ENCODE data around the gene SMIM8.
"Not testable (repeated sequence)": the region's sequence is repeated elsewhere in the genome, so short reads cannot be mapped to it uniquely, and the experiment has no call there.

SMIM8 gene

GRCh38 chr6:87293526-87293925, 28.9 kb upstream of the SMIM8 start:
- Histone ChIP-seq H3K4me3 (ENCODE audit: low read depth in 1 of 2, low read length in 2 of 2) (no peak overlapping the region), H3K27me3 (ENCODE audit: low read depth, low read length) (no peaks in the 10 kb centered on the region), H3K27ac (ENCODE audit: low read length) (no peak overlapping the region), H3K9me3 (ENCODE audit: control insufficient read depth in 1 of 2, low read length in 2 of 2) (no peaks in the 10 kb centered on the region), H3K4me1 (ENCODE audit: control insufficient read depth in 1 of 2, insufficient read depth in 2 of 2, low read length in 2 of 2) (no peaks in the 10 kb centered on the region), H3K36me3 (ENCODE audit: control insufficient read depth in 1 of 2, insufficient read depth in 2 of 2, low read length in 2 of 2) (no peaks in the 10 kb centered on the region)

DNA sequence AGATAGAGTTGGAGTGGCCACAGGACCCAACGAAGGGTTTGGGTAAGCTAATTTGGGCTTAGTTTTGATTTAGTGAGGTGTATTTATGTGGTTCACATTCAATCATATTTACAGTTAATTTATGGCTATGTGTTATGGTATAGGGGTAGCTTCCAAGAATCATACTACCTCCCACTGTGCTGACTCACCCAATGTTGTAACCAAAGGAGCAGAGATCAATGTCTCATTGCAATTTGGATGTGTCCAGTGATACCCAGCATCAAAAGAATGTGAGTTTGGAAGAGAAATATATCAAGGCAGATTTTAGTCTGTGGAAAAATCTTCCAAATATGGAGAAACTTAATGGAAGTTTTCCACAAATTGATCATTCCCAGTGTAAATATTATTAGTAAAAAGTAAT, 25.3 kb upstream of the SMIM8 start:
- H3K27ac ChIP-seq (ENCODE audit: low read length): no peak overlapping the region
- H3K27me3 ChIP-seq (ENCODE audit: low read depth, low read length): no peaks in the 10 kb centered on the region
- H3K4me1 ChIP-seq (ENCODE audit: control insufficient read depth in 1 of 2, insufficient read depth in 2 of 2, low read length in 2 of 2): no peaks in the 10 kb centered on the region
- H3K4me3 ChIP-seq (ENCODE audit: low read depth in 1 of 2, low read length in 2 of 2): no peak overlapping the region
- H3K9me3 ChIP-seq (ENCODE audit: control insufficient read depth in 1 of 2, low read length in 2 of 2): no peaks in the 10 kb centered on the region
- H3K36me3 ChIP-seq (ENCODE audit: control insufficient read depth in 1 of 2, insufficient read depth in 2 of 2, low read length in 2 of 2): no peaks in the 10 kb centered on the region

- not testable (repeated sequence) for H3K27me3 ChIP-seq (ENCODE audit: low read depth, low read length); H3K4me1 ChIP-seq (ENCODE audit: control insufficient read depth in 1 of 2, insufficient read depth in 2 of 2, low read length in 2 of 2); H3K9me3 ChIP-seq (ENCODE audit: control insufficient read depth in 1 of 2, low read length in 2 of 2); H3K4me3 ChIP-seq (ENCODE audit: low read depth in 1 of 2, low read length in 2 of 2); H3K36me3 ChIP-seq (ENCODE audit: control insufficient read depth in 1 of 2, insufficient read depth in 2 of 2, low read length in 2 of 2); H3K27ac ChIP-seq (ENCODE audit: low read length)
These were observed 21.1 kb upstream of the SMIM8 start for GRCh38 chr6:87301277-87301676.

GRCh38 chr6:87308970-87309369, 13.4 kb upstream of the SMIM8 start:
- H3K4me1 ChIP-seq (ENCODE audit: control insufficient read depth in 1 of 2, insufficient read depth in 2 of 2, low read length in 2 of 2): no peaks in the 10 kb centered on the region
- H3K27ac ChIP-seq (ENCODE audit: low read length): no peak overlapping the region
- no peaks in the 10 kb centered on the region for H3K9me3 ChIP-seq (ENCODE audit: control insufficient read depth in 1 of 2, low read length in 2 of 2)
- H3K27me3 ChIP-seq (ENCODE audit: low read depth, low read length): no peaks in the 10 kb centered on the region
- H3K36me3 ChIP-seq (ENCODE audit: control insufficient read depth in 1 of 2, insufficient read depth in 2 of 2, low read length in 2 of 2): no peaks in the 10 kb centered on the region
- H3K4me3 ChIP-seq (ENCODE audit: low read depth in 1 of 2, low read length in 2 of 2): no peak overlapping the region

DNA sequence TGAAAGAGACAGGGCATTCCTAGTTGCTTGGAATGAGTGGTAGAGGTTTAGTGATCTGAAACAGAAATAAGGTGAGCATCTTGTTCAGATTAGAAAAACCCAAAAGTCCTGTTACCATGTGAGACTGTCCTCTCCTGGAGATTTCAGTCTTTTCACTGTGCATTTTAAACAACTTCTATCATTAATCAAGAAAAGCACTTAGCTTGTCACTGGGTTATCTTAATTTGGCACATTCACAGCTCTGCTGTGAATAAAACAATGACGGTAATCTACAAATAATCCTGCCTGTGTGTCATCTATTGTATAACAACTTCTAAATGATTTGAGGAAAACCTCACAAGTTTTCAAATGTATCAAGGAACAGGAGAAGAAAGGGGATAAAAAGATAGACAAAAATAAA, 9.5 kb upstream of the SMIM8 start:
- no peaks in the 10 kb centered on the region for H3K4me1 ChIP-seq (ENCODE audit: control insufficient read depth in 1 of 2, insufficient read depth in 2 of 2, low read length in 2 of 2)
- no peaks in the 10 kb centered on the region for H3K9me3 ChIP-seq (ENCODE audit: control insufficient read depth in 1 of 2, low read length in 2 of 2)
- no peak overlapping the region for H3K4me3 ChIP-seq (ENCODE audit: low read depth in 1 of 2, low read length in 2 of 2)
- H3K27ac ChIP-seq (ENCODE audit: low read length): no peak overlapping the region
- H3K36me3 ChIP-seq (ENCODE audit: control insufficient read depth in 1 of 2, insufficient read depth in 2 of 2, low read length in 2 of 2): no peaks in the 10 kb centered on the region
- no peaks in the 10 kb centered on the region for H3K27me3 ChIP-seq (ENCODE audit: low read depth, low read length)

GRCh38 chr6:87315071-87315470, 7.3 kb upstream of the SMIM8 start:
- H3K4me3 ChIP-seq (ENCODE audit: low read depth in 1 of 2, low read length in 2 of 2): no peak overlapping the region
- H3K36me3 ChIP-seq (ENCODE audit: control insufficient read depth in 1 of 2, insufficient read depth in 2 of 2, low read length in 2 of 2): no peaks in the 10 kb centered on the region
- H3K9me3 ChIP-seq (ENCODE audit: control insufficient read depth in 1 of 2, low read length in 2 of 2): no peaks in the 10 kb centered on the region
- no peaks in the 10 kb centered on the region for H3K4me1 ChIP-seq (ENCODE audit: control insufficient read depth in 1 of 2, insufficient read depth in 2 of 2, low read length in 2 of 2)
- H3K27me3 ChIP-seq (ENCODE audit: low read depth, low read length): no peaks in the 10 kb centered on the region
- H3K27ac ChIP-seq (ENCODE audit: low read length): no peak overlapping the region

- H3K4me1 ChIP-seq (ENCODE audit: control insufficient read depth in 1 of 2, insufficient read depth in 2 of 2, low read length in 2 of 2): no peaks in the 10 kb centered on the region
- no peaks in the 10 kb centered on the region for H3K27me3 ChIP-seq (ENCODE audit: low read depth, low read length)
- H3K27ac ChIP-seq (ENCODE audit: low read length): no peak overlapping the region
- no peaks in the 10 kb centered on the region for H3K36me3 ChIP-seq (ENCODE audit: control insufficient read depth in 1 of 2, insufficient read depth in 2 of 2, low read length in 2 of 2)
- no peaks in the 10 kb centered on the region for H3K9me3 ChIP-seq (ENCODE audit: control insufficient read depth in 1 of 2, low read length in 2 of 2)
- no peak overlapping the region for H3K4me3 ChIP-seq (ENCODE audit: low read depth in 1 of 2, low read length in 2 of 2)
These were observed 3.0 kb upstream of the SMIM8 start for GRCh38 chr6:87319271-87319987.

DNA sequence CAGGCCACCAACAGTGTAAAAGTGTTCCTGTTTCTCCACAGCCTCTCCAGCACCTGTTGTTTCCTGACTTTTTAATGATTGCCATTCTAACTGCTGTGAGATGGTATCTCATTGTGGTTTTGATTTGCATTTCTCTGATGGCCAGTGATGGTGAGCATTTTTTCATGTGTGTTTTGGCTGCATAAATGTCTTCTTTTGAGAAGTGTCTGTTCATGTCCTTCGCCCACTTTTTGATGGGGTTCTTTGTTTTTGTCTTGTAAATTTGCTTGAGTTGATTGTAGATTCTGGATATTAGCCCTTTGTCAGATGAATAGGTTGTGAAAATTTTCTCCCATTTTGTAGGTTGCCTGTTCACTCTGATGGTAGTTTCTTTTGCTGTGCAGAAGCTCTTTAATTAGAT, 1.5 kb downstream of the SMIM8 start:
- not testable (repeated sequence) for H3K4me1 ChIP-seq (ENCODE audit: control insufficient read depth in 1 of 2, insufficient read depth in 2 of 2, low read length in 2 of 2); H3K27ac ChIP-seq (ENCODE audit: low read length); H3K4me3 ChIP-seq (ENCODE audit: low read depth in 1 of 2, low read length in 2 of 2); H3K27me3 ChIP-seq (ENCODE audit: low read depth, low read length); H3K36me3 ChIP-seq (ENCODE audit: control insufficient read depth in 1 of 2, insufficient read depth in 2 of 2, low read length in 2 of 2); H3K9me3 ChIP-seq (ENCODE audit: control insufficient read depth in 1 of 2, low read length in 2 of 2)

GRCh38 chr6:87330961-87331360, 8.6 kb downstream of the SMIM8 start:
- Histone ChIP-seq H3K36me3 (ENCODE audit: control insufficient read depth in 1 of 2, insufficient read depth in 2 of 2, low read length in 2 of 2) (no peaks in the 10 kb centered on the region), H3K27ac (ENCODE audit: low read length) (no peak overlapping the region)

GRCh38 chr6:87333033-87333432, 10.6 kb downstream of the SMIM8 start:
- Histone ChIP-seq H3K27me3 (ENCODE audit: low read depth, low read length) (no peaks in the 10 kb centered on the region), H3K27ac (ENCODE audit: low read length) (no peak overlapping the region), H3K4me1 (ENCODE audit: control insufficient read depth in 1 of 2, insufficient read depth in 2 of 2, low read length in 2 of 2) (no peaks in the 10 kb centered on the region), H3K4me3 (ENCODE audit: low read depth in 1 of 2, low read length in 2 of 2) (no peak overlapping the region), H3K36me3 (ENCODE audit: control insufficient read depth in 1 of 2, insufficient read depth in 2 of 2, low read length in 2 of 2) (no peaks in the 10 kb centered on the region), H3K9me3 (ENCODE audit: control insufficient read depth in 1 of 2, low read length in 2 of 2) (no peaks in the 10 kb centered on the region)

More at GRCh38 chr6:87330961-87331360, 8.6 kb downstream of the SMIM8 start:
- no peak overlapping the region for H3K4me3 ChIP-seq (ENCODE audit: low read depth in 1 of 2, low read length in 2 of 2)
- no peaks in the 10 kb centered on the region for H3K27me3 ChIP-seq (ENCODE audit: low read depth, low read length)
- H3K4me1 ChIP-seq (ENCODE audit: control insufficient read depth in 1 of 2, insufficient read depth in 2 of 2, low read length in 2 of 2): no peaks in the 10 kb centered on the region
- no peaks in the 10 kb centered on the region for H3K9me3 ChIP-seq (ENCODE audit: control insufficient read depth in 1 of 2, low read length in 2 of 2)

DNA sequence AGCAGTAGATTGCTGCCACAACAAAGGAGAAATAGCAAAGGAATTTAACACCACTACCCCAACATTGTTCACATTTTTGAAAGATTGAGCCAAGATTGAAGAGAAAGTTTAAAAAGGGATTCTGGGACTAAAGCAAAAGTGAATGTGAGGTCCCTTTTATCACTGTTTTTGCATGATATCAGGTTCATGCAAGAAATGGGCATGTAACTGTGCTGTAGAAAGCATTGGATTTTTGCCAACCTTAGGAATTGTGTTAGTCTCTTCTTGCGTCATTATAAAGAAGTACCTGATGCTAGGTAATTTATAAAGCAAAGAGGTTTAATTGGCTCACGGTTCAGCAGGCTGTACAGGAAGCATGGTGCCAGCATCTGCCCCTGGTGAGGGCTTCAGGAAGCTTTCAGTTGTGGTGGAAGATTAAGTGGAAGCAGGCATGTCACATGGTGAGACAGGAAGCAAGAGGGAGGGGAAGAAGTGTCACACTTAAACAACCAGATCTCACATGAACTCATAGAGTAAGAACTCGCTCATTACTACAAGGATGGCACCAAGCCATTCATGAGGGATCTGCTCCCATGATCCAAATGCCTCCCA, 11.3 kb downstream of the SMIM8 start:
- Histone ChIP-seq H3K9me3 (ENCODE audit: control insufficient read depth in 1 of 2, low read length in 2 of 2) (no peaks in the 10 kb centered on the region), H3K36me3 (ENCODE audit: control insufficient read depth in 1 of 2, insufficient read depth in 2 of 2, low read length in 2 of 2) (no peaks in the 10 kb centered on the region), H3K4me1 (ENCODE audit: control insufficient read depth in 1 of 2, insufficient read depth in 2 of 2, low read length in 2 of 2) (no peaks in the 10 kb centered on the region), H3K4me3 (ENCODE audit: low read depth in 1 of 2, low read length in 2 of 2) (no peak overlapping the region), H3K27ac (ENCODE audit: low read length) (no peak overlapping the region), H3K27me3 (ENCODE audit: low read depth, low read length) (no peaks in the 10 kb centered on the region)

DNA sequence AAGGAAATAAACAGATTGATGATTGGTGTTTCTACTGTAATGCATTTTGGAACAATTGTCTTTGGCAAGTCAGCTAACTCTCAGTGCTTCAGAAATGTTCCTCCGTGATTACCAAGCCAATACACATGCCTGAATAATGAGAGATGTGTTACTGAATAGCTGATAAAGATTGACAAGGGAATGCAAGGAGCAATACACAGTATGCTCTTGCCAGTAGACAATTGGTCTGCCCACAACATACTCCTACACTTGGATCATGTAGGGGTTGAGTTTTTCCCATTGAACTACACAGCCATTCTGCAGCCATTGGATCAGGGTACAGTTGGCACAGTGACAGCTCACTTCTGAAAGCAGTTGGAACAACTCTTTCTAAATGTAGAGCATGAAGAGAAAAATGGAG, 12.3 kb downstream of the SMIM8 start:
- H3K36me3 ChIP-seq (ENCODE audit: control insufficient read depth in 1 of 2, insufficient read depth in 2 of 2, low read length in 2 of 2): no peaks in the 10 kb centered on the region
- no peak overlapping the region for H3K4me3 ChIP-seq (ENCODE audit: low read depth in 1 of 2, low read length in 2 of 2)
- no peaks in the 10 kb centered on the region for H3K27me3 ChIP-seq (ENCODE audit: low read depth, low read length)
- H3K27ac ChIP-seq (ENCODE audit: low read length): no peak overlapping the region
- H3K9me3 ChIP-seq (ENCODE audit: control insufficient read depth in 1 of 2, low read length in 2 of 2): no peaks in the 10 kb centered on the region
- no peaks in the 10 kb centered on the region for H3K4me1 ChIP-seq (ENCODE audit: control insufficient read depth in 1 of 2, insufficient read depth in 2 of 2, low read length in 2 of 2)

Measured in muscle layer of duodenum (tissue), 2 donors.